ENCODE results near the gene GRM1. TPM values are rescaled to one million over a fixed set of nuclear protein-coding genes. Genes with fewer than 3 reads are reported as not detected.

GRM1 gene
- total and polyA plus RNA-seq, 9 of the 15 experiments (the other 6 are each of a cell fraction or from before 2014, with no cell fraction given): not detected

DNA sequence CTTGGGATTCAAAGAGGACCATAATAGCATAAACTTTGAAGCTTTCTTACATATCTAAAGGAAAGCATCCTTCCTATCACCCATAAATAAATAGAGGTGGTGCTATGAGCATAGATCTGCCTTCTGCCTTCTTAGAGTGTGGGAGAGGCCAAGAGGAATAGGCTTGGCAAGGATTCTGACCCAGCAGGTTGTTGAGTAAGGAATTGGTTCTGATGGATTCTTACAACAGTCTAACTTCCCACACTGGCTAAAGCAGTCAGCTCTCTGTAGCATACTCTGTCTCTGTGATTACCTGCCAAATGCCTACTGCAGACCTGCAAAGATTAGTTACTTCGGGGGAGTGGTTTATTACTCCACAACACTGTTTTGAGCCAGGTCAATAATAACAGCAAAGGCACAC lies 316.7 kb downstream of the GRM1 start:
- H3K27me3 ChIP-seq (ENCODE audit: control insufficient read depth in 2 of 2, insufficient read depth in 2 of 2, low read length in 2 of 2): no peaks in the 10 kb centered on the region
- ChIA-PET POLR2A (interaction anchor here (0.6 kb wide), 1 partner anchor 131 kb away, joined by 3 read pairs; no protein-coding TSS in a partner anchor), CTCF (ENCODE audit: low intra/inter-chr PET ratio) (no interaction called here)
- H3K4me1 ChIP-seq (replicated peaks in 1 of 2; ENCODE audit: control insufficient read depth in 2 of 2, insufficient read depth in 2 of 2, low read length in 2 of 2): no peaks in the 10 kb centered on the region
- FAIRE-seq (no peak), DNase-seq (ENCODE audit: extremely low read depth in 1 of 4, low spot score in 3 of 4) (no peak), ATAC-seq (no peak)
- 6% methylated on average over 1 of the region's 1 CpG for WGBS (ENCODE audit: insufficient coverage, low coverage, missing lambda C conversion rate)
- no peaks in the 10 kb centered on the region for H3K79me2 ChIP-seq (ENCODE audit: control insufficient read depth, insufficient read depth, low read length)
- no peaks in the 10 kb centered on the region for H4K20me1 ChIP-seq (replicated peaks; ENCODE audit: control insufficient read depth, insufficient read depth, low read length)
- BruUV-seq (replicated peaks): no TSS peak
- no peak overlapping the region for H3K4me2 ChIP-seq (ENCODE audit: insufficient read depth, low read length)
- intact Hi-C loops (cut with micrococcal nuclease): no loop called here
- H3K36me3 ChIP-seq (ENCODE audit: control insufficient read depth, insufficient read depth, low read length): no peaks in the 10 kb centered on the region
- no peak overlapping the region for H2AFZ ChIP-seq (ENCODE audit: low read depth, low read length)
- no peak overlapping the region for H3K27ac ChIP-seq (ENCODE audit: extremely low read depth, low read depth, low read length)
- no peaks in the 10 kb centered on the region for H3K9me3 ChIP-seq (replicated peaks; ENCODE audit: control insufficient read depth, insufficient read depth, low read depth, low read length)
- H3K9me1 ChIP-seq (ENCODE audit: control insufficient read depth, insufficient read depth, low read length): no peaks in the 10 kb centered on the region
- in situ Hi-C loops (cut with MboI): no loop called here
- no peak overlapping the region for H3K4me3 ChIP-seq
- TF ChIP-seq MCM2 (IDR thresholded peaks at IDR 0.05; ENCODE audit: low read depth) (no peak), MEIS2 (IDR thresholded peaks at IDR 0.05; ENCODE audit: partially characterized antibody) (no peak), THRAP3 (IDR thresholded peaks at IDR 0.05; ENCODE audit: borderline replicate concordance) (no peak), ARID1B (IDR thresholded peaks at IDR 0.05) (no peak), EP400 (IDR thresholded peaks at IDR 0.05) (no peak), HDAC1 (IDR thresholded peaks at IDR 0.05) (no peak), SP1 (CRISPR knock-in tag; IDR thresholded peaks at IDR 0.05) (no peak), ASH1L (IDR thresholded peaks at IDR 0.05; ENCODE audit: borderline replicate concordance, low read depth, partially characterized antibody) (no peak), ZNF324 (CRISPR knock-in tag; IDR thresholded peaks at IDR 0.05) (no peak), ZNF764 (CRISPR knock-in tag; IDR thresholded peaks at IDR 0.05; ENCODE audit: low read depth) (no peak), MEF2D (tag; conservative IDR thresholded peaks at IDR 0.05; ENCODE audit: low read depth) (no peak), U2AF1 (optimal IDR thresholded peaks at IDR 0.05; ENCODE audit: low read depth, low read length) (no peak), SIN3A (IDR thresholded peaks at IDR 0.05; ENCODE audit: borderline replicate concordance in 2 of 2, control insufficient read depth in 1 of 2, low read depth in 2 of 2, low read length in 2 of 2) (no peak), JUND (IDR thresholded peaks at IDR 0.05; ENCODE audit: borderline replicate concordance, low read depth, low read length) (no peak), JUND (tag; IDR thresholded peaks at IDR 0.05; ENCODE audit: borderline replicate concordance, low read depth, low read length) (no peak), RB1 (IDR thresholded peaks at IDR 0.05; ENCODE audit: low read depth) (no peak)
- TF ChIP-seq, protein P1, sequence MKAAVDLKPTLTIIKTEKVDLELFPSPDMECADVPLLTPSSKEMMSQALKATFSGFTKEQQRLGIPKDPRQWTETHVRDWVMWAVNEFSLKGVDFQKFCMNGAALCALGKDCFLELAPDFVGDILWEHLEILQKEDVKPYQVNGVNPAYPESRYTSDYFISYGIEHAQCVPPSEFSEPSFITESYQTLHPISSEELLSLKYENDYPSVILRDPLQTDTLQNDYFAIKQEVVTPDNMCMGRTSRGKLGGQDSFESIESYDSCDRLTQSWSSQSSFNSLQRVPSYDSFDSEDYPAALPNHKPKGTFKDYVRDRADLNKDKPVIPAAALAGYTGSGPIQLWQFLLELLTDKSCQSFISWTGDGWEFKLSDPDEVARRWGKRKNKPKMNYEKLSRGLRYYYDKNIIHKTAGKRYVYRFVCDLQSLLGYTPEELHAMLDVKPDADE (conservative IDR thresholded peaks at IDR 0.05; ENCODE audit: control insufficient read depth, low read depth, low read length): no peak
- TF ChIP-seq, protein P2, sequence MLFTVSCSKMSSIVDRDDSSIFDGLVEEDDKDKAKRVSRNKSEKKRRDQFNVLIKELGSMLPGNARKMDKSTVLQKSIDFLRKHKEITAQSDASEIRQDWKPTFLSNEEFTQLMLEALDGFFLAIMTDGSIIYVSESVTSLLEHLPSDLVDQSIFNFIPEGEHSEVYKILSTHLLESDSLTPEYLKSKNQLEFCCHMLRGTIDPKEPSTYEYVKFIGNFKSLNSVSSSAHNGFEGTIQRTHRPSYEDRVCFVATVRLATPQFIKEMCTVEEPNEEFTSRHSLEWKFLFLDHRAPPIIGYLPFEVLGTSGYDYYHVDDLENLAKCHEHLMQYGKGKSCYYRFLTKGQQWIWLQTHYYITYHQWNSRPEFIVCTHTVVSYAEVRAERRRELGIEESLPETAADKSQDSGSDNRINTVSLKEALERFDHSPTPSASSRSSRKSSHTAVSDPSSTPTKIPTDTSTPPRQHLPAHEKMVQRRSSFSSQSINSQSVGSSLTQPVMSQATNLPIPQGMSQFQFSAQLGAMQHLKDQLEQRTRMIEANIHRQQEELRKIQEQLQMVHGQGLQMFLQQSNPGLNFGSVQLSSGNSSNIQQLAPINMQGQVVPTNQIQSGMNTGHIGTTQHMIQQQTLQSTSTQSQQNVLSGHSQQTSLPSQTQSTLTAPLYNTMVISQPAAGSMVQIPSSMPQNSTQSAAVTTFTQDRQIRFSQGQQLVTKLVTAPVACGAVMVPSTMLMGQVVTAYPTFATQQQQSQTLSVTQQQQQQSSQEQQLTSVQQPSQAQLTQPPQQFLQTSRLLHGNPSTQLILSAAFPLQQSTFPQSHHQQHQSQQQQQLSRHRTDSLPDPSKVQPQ (CRISPR knock-in tag; IDR thresholded peaks at IDR 0.05; ENCODE audit: borderline replicate concordance): no peak
- no peak overlapping the region for H3K9ac ChIP-seq (ENCODE audit: insufficient read depth in 1 of 2, low read depth in 2 of 2, low read length in 2 of 2)
